ENCODE measurements around the gene TBKBP1.

- no peak for TF ChIP-seq POLR2A (IDR thresholded peaks at IDR 0.05)
- no peak for TF ChIP-seq CTCF (IDR thresholded peaks at IDR 0.05)
These were observed 41.4 kb upstream of the TBKBP1 start for GRCh38 chr17:47652570-47652969.

All from Peyer's patch (tissue), 4 donors.